ENCODE results near the gene DHX8.

The DHX8 gene

DNA sequence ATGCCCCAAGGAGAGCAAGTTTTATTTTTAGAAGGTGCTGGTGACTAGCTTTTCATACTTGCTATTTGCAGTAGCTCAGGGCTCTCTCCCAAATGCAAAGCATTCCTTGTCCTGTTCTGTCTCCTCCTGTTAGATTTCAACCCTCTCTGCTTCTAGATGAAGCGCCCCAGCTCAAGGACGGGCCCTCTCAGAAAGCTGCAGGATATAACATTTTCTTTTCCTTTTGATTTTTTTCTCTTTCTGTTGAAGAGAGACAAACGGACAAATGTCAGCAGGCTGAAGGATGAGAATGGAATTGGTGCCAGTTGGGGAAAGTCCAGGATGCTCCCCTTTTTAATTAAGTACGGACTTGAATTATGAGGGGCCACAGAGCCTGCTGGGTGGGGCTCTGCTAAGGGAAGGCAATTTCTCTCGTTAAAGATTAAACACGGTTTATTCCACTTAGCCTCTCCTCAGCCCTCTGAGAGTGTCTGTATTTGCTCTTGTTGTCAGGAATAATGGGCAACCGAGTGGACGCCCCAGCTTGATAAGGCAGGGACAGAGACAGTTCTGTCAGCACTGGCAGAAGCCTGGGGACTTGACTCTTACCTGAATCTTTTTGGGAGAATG, 68.6 kb downstream of the DHX8 start:
- Histone ChIP-seq H3K79me2 (ENCODE audit: control insufficient read depth, insufficient read depth, low read length, poor library complexity) (no peaks in the 10 kb centered on the region), H3K23ac (ENCODE audit: low read length) (no peak overlapping the region), H3K9ac (ENCODE audit: low read length) (no peak overlapping the region), H2BK12ac (ENCODE audit: low read length) (no peak overlapping the region), H3K4me2 (ENCODE audit: low read length) (no peak overlapping the region), H2BK120ac (ENCODE audit: insufficient read depth, low read length, poor library complexity) (no peak overlapping the region), H2AFZ (ENCODE audit: insufficient read depth, low read length, poor library complexity) (no peak overlapping the region), H3K36me3 (ENCODE audit: control insufficient read depth in 1 of 2, insufficient read depth in 2 of 2, low read length in 2 of 2) (no peaks in the 10 kb centered on the region), H3K4ac (ENCODE audit: low read depth, low read length) (no peak overlapping the region), H4K91ac (ENCODE audit: low read depth, low read length) (no peak overlapping the region), H3K14ac (ENCODE audit: low read length) (no peak overlapping the region), H3K27me3 (ENCODE audit: insufficient read depth, low read length) (peaks cover 2% of the 10 kb centered on the region), H3K4me3 (ENCODE audit: low read depth, low read length) (no peak overlapping the region), H4K12ac (ENCODE audit: low read depth, low read length) (no peak overlapping the region), H4K8ac (ENCODE audit: low read depth, low read length) (no peak overlapping the region), H2AK5ac (ENCODE audit: low read length) (no peak overlapping the region), H3K79me1 (ENCODE audit: low read length) (no peaks in the 10 kb centered on the region), H3K27ac (ENCODE audit: low read depth, low read length) (no peak overlapping the region), H3K18ac (ENCODE audit: low read length) (no peak overlapping the region), H3K9me3 (ENCODE audit: insufficient read depth, low read depth, low read length) (no peaks in the 10 kb centered on the region), H3K4me1 (ENCODE audit: control insufficient read depth in 1 of 2, insufficient read depth in 2 of 2, low read length in 2 of 2) (peaks cover 0 to 7% of the 10 kb centered on the region in 2 experiments), H2BK5ac (ENCODE audit: low read depth, low read length, poor library complexity) (no peak overlapping the region)
- DNase-seq = no peak
- WGBS (ENCODE audit: extremely low coverage, insufficient coverage, insufficient read length) = no CpG with 5 or more reads among the region's 8 CpGs

DNA sequence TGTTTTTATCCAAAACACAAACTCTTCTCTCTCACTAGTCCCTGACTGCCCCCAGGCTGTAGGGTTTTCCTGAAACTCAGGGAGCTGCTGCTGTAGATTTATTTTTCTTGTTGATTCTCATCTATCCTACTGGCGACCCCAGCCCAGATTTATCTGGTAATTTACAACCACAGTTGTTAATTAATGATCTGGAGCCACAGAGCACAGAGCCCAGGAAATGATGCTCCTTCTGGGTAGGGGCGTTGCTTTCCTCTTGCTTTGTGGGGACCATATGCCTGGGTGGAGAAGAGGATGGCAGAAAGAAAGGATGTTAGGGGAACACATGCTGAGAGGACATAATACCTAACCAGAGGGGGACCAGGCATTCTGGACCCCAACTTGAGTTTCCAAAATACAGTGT, 69.8 kb downstream of the DHX8 start:
- no peak overlapping the region for H3K14ac ChIP-seq (ENCODE audit: low read length)
- H4K91ac ChIP-seq (ENCODE audit: low read depth, low read length) = no peak overlapping the region
- H2AFZ ChIP-seq (ENCODE audit: insufficient read depth, low read length, poor library complexity) = no peak overlapping the region
- no peak overlapping the region for H3K4me2 ChIP-seq (ENCODE audit: low read length)
- no peak overlapping the region for H2BK12ac ChIP-seq (ENCODE audit: low read length)
- H3K79me2 ChIP-seq (ENCODE audit: control insufficient read depth, insufficient read depth, low read length, poor library complexity) = no peaks in the 10 kb centered on the region
- H3K9me3 ChIP-seq (ENCODE audit: insufficient read depth, low read depth, low read length) = no peaks in the 10 kb centered on the region
- H4K12ac ChIP-seq (ENCODE audit: low read depth, low read length) = no peak overlapping the region
- H3K4me1 ChIP-seq (ENCODE audit: control insufficient read depth in 1 of 2, insufficient read depth in 2 of 2, low read length in 2 of 2) = peaks cover 0 to 7% of the 10 kb centered on the region in 2 experiments
- H3K36me3 ChIP-seq (ENCODE audit: control insufficient read depth in 1 of 2, insufficient read depth in 2 of 2, low read length in 2 of 2) = no peaks in the 10 kb centered on the region
- no peak overlapping the region for H2BK120ac ChIP-seq (ENCODE audit: insufficient read depth, low read length, poor library complexity)
- no peak overlapping the region for H3K9ac ChIP-seq (ENCODE audit: low read length)
- no peaks in the 10 kb centered on the region for H3K27me3 ChIP-seq (ENCODE audit: insufficient read depth, low read length)
- no peak overlapping the region for H3K4ac ChIP-seq (ENCODE audit: low read depth, low read length)
- no peak overlapping the region for H3K23ac ChIP-seq (ENCODE audit: low read length)
- H3K18ac ChIP-seq (ENCODE audit: low read length) = no peak overlapping the region
- WGBS (ENCODE audit: extremely low coverage, insufficient coverage, insufficient read length) = no CpG with 5 or more reads among the region's 2 CpGs
- no peak overlapping the region for H2AK5ac ChIP-seq (ENCODE audit: low read length)
- H4K8ac ChIP-seq (ENCODE audit: low read depth, low read length) = no peak overlapping the region
- H3K4me3 ChIP-seq (ENCODE audit: low read depth, low read length) = no peak overlapping the region
- no peak for DNase-seq
- H3K79me1 ChIP-seq (ENCODE audit: low read length) = no peaks in the 10 kb centered on the region
- no peak overlapping the region for H2BK5ac ChIP-seq (ENCODE audit: low read depth, low read length, poor library complexity)
- no peak overlapping the region for H3K27ac ChIP-seq (ENCODE audit: low read depth, low read length)

DNA sequence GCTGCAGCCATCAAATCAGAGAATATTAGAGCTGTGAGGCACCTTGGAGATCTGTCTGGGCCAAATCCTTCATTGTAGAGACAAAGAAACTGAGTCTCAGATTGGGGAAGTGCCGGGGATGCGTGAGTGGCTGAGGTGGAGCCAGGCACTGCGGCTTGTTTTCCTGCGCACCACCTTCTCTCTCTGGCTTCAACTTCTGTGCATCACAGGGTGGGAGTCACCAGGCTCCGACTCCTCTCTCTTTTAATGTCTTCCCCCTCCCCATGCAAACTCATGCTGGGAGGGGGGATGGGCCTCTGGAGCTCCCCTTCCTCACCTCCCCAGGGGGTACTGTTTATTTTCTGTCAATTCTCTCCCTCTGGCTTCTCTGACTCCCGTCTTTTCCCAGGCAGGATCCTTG, 71.1 kb downstream of the DHX8 start:
- H3K14ac ChIP-seq (ENCODE audit: low read length) = no peak overlapping the region
- H4K12ac ChIP-seq (ENCODE audit: low read depth, low read length) = no peak overlapping the region
- H2BK5ac ChIP-seq (ENCODE audit: low read depth, low read length, poor library complexity) = no peak overlapping the region
- no peak overlapping the region for H3K18ac ChIP-seq (ENCODE audit: low read length)
- no peak overlapping the region for H3K9ac ChIP-seq (ENCODE audit: low read length)
- H3K27me3 ChIP-seq (ENCODE audit: insufficient read depth, low read length) = no peaks in the 10 kb centered on the region
- H3K79me2 ChIP-seq (ENCODE audit: control insufficient read depth, insufficient read depth, low read length, poor library complexity) = no peaks in the 10 kb centered on the region
- no peak overlapping the region for H3K23ac ChIP-seq (ENCODE audit: low read length)
- H2BK120ac ChIP-seq (ENCODE audit: insufficient read depth, low read length, poor library complexity) = no peak overlapping the region
- no peak overlapping the region for H3K27ac ChIP-seq (ENCODE audit: low read depth, low read length)
- peaks cover 7 to 8% of the 10 kb centered on the region in 2 experiments for H3K4me1 ChIP-seq (ENCODE audit: control insufficient read depth in 1 of 2, insufficient read depth in 2 of 2, low read length in 2 of 2)
- no peak overlapping the region for H2AFZ ChIP-seq (ENCODE audit: insufficient read depth, low read length, poor library complexity)
- peaks cover 3% of the 10 kb centered on the region for H3K79me1 ChIP-seq (ENCODE audit: low read length)
- no peak overlapping the region for H2BK12ac ChIP-seq (ENCODE audit: low read length)
- H3K4ac ChIP-seq (ENCODE audit: low read depth, low read length) = no peak overlapping the region
- DNase-seq = no peak
- WGBS (ENCODE audit: extremely low coverage, insufficient coverage, insufficient read length) = no CpG with 5 or more reads among the region's 6 CpGs
- no peak overlapping the region for H3K4me3 ChIP-seq (ENCODE audit: low read depth, low read length)
- no peak overlapping the region for H4K8ac ChIP-seq (ENCODE audit: low read depth, low read length)
- H3K36me3 ChIP-seq (ENCODE audit: control insufficient read depth in 1 of 2, insufficient read depth in 2 of 2, low read length in 2 of 2) = no peaks in the 10 kb centered on the region
- H4K91ac ChIP-seq (ENCODE audit: low read depth, low read length) = no peak overlapping the region
- no peaks in the 10 kb centered on the region for H3K9me3 ChIP-seq (ENCODE audit: insufficient read depth, low read depth, low read length)
- H3K4me2 ChIP-seq (ENCODE audit: low read length) = no peak overlapping the region
- H2AK5ac ChIP-seq (ENCODE audit: low read length) = no peak overlapping the region

DNA sequence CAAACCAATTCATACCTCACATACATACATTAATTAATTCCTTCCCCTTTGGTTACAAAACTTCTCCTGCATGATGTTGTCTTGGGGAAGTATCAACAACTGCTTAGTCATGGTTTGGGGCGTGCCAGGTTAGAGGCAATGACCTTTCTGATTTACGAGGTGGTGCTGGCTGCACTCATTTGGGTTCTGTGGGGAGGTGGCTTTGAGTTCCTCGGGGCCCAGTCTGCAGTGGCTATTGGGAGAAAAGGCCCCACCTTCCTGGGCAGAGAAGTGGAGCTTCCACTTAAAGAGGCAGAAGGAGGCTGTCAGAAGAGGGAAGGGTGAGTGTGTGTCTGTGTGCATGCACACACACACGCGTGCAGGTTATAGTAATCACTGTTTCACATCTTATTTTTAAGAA, 72.5 kb downstream of the DHX8 start:
- peaks cover 3% of the 10 kb centered on the region for H3K79me1 ChIP-seq (ENCODE audit: low read length)
- H3K4me2 ChIP-seq (ENCODE audit: low read length) = no peak overlapping the region
- H2BK5ac ChIP-seq (ENCODE audit: low read depth, low read length, poor library complexity) = no peak overlapping the region
- no peak overlapping the region for H4K8ac ChIP-seq (ENCODE audit: low read depth, low read length)
- peak in 1 of 2 donors; percentile 9 for DNase-seq
- no CpG with 5 or more reads among the region's 5 CpGs for WGBS (ENCODE audit: extremely low coverage, insufficient coverage, insufficient read length)
- H3K79me2 ChIP-seq (ENCODE audit: control insufficient read depth, insufficient read depth, low read length, poor library complexity) = no peaks in the 10 kb centered on the region
- H4K91ac ChIP-seq (ENCODE audit: low read depth, low read length) = no peak overlapping the region
- no peak overlapping the region for H2AFZ ChIP-seq (ENCODE audit: insufficient read depth, low read length, poor library complexity)
- no peak overlapping the region for H2BK12ac ChIP-seq (ENCODE audit: low read length)
- no peaks in the 10 kb centered on the region for H3K27me3 ChIP-seq (ENCODE audit: insufficient read depth, low read length)
- H3K4me1 ChIP-seq (ENCODE audit: control insufficient read depth in 1 of 2, insufficient read depth in 2 of 2, low read length in 2 of 2) = peaks cover 13 to 18% of the 10 kb centered on the region in 2 experiments
- H3K14ac ChIP-seq (ENCODE audit: low read length) = no peak overlapping the region
- H3K27ac ChIP-seq (ENCODE audit: low read depth, low read length) = no peak overlapping the region
- H2BK120ac ChIP-seq (ENCODE audit: insufficient read depth, low read length, poor library complexity) = no peak overlapping the region
- H3K9ac ChIP-seq (ENCODE audit: low read length) = no peak overlapping the region
- H3K4me3 ChIP-seq (ENCODE audit: low read depth, low read length) = no peak overlapping the region
- no peaks in the 10 kb centered on the region for H3K9me3 ChIP-seq (ENCODE audit: insufficient read depth, low read depth, low read length)
- H2AK5ac ChIP-seq (ENCODE audit: low read length) = no peak overlapping the region
- H3K4ac ChIP-seq (ENCODE audit: low read depth, low read length) = no peak overlapping the region
- H4K12ac ChIP-seq (ENCODE audit: low read depth, low read length) = no peak overlapping the region
- no peak overlapping the region for H3K18ac ChIP-seq (ENCODE audit: low read length)
- H3K36me3 ChIP-seq (ENCODE audit: control insufficient read depth in 1 of 2, insufficient read depth in 2 of 2, low read length in 2 of 2) = no peaks in the 10 kb centered on the region
- no peak overlapping the region for H3K23ac ChIP-seq (ENCODE audit: low read length)

Measured in trophoblast cell (in vitro differentiated cells and primary cell).